Midbrain (tissue), 1 donor: ENCODE measurements around the gene SLC25A17.
"Not testable (repeated sequence)": the region's sequence is repeated elsewhere in the genome, so short reads cannot be mapped to it uniquely, and the experiment has no call there.

Experiments
- DNase-seq: peaks from one replicate; lab custom pipeline; 2025; lab: John Stamatoyannopoulos, UW

Gene SLC25A17

DNA sequence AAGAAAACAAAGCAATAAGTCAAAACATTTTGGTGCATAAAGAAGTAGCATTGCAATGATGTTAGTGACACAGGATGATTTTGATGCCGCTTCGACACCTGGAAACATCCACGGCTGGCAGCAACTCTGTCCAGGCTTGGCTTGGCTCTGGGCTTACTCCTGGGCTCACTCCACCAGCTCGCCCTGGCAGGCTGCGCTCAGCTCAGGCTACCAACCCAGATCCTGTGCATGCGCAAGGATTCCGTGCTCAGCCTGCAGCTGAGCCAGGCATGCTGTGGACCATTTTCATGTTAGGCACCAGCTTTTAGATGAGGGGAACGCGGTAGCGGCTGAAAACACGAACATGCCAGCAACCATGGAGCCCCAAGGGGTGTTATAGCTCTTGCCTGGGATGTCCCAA is 66.0 kb downstream of the SLC25A17 start:
- peak; percentile 30 for DNase-seq

- DNase-seq = no peak
These were observed 67.9 kb downstream of the SLC25A17 start for GRCh38 chr22:40751250-40751649.

GRCh38 chr22:40749829-40750228 is 69.3 kb downstream of the SLC25A17 start:
- DNase-seq = no peak

- DNase-seq = no peak
These were observed 70.5 kb downstream of the SLC25A17 start for GRCh38 chr22:40748388-40749355.

- no peak for DNase-seq
These were observed 71.8 kb downstream of the SLC25A17 start for GRCh38 chr22:40747361-40747760.

DNA sequence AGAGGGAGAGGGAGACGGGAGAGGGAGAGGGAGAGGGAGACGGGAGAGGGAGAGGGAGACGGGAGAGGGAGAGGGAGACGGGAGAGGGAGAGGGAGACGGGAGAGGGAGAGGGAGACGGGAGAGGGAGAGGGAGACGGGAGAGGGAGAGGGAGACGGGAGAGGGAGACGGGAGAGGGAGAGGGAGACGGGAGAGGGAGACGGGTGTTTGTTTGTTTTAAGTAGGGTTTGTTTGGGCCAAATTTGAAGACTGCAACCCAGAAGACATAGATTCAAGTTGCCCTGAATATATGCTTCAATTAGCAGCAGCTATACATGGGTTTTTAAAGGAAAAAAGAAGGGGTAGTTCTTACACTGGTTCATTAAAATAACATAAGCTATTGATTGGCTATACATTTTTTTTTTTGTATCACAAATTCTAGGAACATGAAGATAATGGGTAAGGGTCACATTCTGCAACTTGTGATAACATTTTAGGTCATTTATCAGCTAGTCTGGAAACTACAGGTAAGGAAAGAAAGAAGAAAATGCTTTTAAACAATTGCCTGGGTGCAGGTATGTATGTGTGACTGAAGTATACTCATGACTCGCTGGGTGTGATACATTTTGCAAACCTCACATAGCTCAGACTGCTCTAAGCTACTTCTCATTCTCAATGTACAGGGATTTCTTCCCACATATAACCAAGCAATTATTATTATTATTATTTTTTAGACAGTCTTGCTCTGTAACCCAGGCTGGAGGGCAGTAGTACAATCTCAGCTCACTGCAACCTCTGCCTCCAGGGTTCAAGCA is 72.5 kb downstream of the SLC25A17 start:
- no peak for DNase-seq

GRCh38 chr22:40743768-40744167 is 75.4 kb downstream of the SLC25A17 start:
- no peak for DNase-seq

- no peak for DNase-seq
These were observed 78.0 kb downstream of the SLC25A17 start for GRCh38 chr22:40741116-40741515.

GRCh38 chr22:40739721-40740120 is 79.4 kb downstream of the SLC25A17 start:
- no peak for DNase-seq

DNA sequence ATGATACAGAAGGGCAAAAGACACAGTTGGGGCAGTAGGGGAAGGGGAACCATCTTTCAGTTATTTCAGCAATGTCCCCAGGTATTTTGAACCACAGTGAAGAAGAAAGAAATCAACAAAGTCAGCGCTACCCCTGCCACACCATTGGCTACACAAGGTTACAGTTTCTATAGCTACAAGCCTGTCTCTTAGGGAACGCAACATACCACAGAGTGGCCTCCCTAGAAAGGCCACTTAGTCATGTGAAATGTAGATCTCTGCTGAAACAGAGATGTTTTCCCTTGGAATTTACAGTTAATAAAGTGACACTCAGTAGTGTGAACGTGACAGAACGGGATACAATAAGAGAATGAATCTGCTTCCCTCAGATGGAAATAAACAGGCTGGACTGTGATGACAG is 85.2 kb downstream of the SLC25A17 start:
- DNase-seq = no peak

GRCh38 chr22:40732999-40733292 is 86.2 kb downstream of the SLC25A17 start:
- DNase-seq = no peak

GRCh38 chr22:40729284-40729683 is 89.9 kb downstream of the SLC25A17 start:
- DNase-seq = no peak

- DNase-seq = no peak
These were observed 90.4 kb downstream of the SLC25A17 start for GRCh38 chr22:40728731-40729189.

DNA sequence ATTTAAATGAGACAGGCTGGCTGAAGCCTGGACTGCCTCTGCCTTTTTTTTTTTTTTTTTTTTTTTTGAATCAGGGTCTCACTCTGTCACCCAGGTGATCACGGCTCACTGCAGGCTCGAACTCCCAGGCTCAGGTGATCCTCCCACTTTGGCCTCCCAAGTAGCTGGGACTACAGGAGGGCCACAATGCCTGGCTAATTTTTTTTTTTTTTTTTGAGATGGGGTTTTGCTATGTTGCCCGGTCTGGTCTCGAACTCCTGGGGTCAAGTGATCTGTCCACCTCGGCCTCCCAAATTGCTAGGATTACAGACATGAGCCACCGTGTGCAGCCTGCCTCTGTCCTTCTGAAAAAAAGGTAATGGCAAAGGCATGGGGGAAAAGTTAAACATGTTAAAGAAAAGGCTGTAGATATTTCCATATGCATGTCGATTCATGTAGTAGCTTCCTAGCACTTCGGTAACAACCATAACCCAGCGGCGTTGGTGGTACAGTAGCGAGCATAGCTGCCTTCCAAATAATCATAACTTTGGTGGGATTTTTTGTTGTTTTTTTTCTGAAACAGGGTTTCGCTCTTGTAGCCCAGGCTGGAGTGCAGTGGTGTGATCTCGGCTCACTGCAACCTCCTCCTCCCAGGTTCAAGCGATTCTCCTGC is 91.1 kb downstream of the SLC25A17 start:
- DNase-seq = no peak

GRCh38 chr22:40727070-40727963 is 91.8 kb downstream of the SLC25A17 start:
- DNase-seq = no peak

DNA sequence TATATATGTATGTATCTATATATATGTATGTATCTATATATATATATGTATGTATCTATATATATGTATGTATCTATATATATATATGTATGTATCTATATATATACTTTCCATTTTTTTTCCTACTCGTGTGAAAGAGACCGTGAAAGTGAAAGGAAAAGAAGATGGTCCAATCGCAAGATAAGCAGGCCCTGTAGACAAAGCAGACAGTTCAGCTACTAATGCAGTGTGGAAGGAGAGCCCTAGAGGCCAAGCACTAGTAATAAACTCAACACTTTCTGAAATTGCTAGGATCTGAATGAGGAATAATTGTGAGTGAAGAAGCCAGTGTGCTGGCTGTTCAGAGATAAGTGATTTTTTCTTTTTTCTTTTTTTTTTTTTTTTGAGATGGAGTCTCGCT is 92.6 kb downstream of the SLC25A17 start:
- DNase-seq = no peak

- DNase-seq = no peak
These were observed 95.7 kb downstream of the SLC25A17 start for GRCh38 chr22:40723396-40723933.

DNA sequence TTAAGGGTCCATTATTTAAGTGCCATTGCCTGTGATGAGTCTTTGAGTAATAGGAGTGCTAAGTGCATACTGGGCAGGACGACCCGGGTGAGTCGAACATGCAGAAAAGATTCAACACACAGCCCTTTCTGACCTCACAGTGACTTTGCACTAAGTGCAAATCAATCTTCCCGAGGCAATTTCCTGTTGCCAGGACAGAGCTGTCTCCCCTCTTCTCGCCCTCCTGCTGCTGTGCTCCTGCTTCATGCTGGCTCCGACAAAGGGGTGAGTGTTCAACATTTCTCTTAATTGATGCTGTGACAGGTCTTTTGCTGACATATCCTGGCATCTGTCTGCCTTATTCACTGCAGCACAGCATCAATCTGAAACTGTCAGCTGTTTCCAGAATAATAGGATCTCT is 97.9 kb downstream of the SLC25A17 start:
- no peak for DNase-seq

- no peak for DNase-seq
These were observed 98.4 kb downstream of the SLC25A17 start for GRCh38 chr22:40720538-40721256.

GRCh38 chr22:40720156-40720537 is 99.0 kb downstream of the SLC25A17 start:
- DNase-seq = not testable (repeated sequence)
